ENCODE results near the gene LTK.

The LTK gene

GRCh38 chr15:41499109-41499851 lies 14.3 kb downstream of the LTK start:
- DNase-seq (ENCODE audit: low spot score): no peak
- FAIRE-seq: no peak

- DNase-seq (ENCODE audit: low spot score) (no peak), FAIRE-seq (no peak)
These were observed 15.0 kb downstream of the LTK start for GRCh38 chr15:41498657-41499056.

DNA sequence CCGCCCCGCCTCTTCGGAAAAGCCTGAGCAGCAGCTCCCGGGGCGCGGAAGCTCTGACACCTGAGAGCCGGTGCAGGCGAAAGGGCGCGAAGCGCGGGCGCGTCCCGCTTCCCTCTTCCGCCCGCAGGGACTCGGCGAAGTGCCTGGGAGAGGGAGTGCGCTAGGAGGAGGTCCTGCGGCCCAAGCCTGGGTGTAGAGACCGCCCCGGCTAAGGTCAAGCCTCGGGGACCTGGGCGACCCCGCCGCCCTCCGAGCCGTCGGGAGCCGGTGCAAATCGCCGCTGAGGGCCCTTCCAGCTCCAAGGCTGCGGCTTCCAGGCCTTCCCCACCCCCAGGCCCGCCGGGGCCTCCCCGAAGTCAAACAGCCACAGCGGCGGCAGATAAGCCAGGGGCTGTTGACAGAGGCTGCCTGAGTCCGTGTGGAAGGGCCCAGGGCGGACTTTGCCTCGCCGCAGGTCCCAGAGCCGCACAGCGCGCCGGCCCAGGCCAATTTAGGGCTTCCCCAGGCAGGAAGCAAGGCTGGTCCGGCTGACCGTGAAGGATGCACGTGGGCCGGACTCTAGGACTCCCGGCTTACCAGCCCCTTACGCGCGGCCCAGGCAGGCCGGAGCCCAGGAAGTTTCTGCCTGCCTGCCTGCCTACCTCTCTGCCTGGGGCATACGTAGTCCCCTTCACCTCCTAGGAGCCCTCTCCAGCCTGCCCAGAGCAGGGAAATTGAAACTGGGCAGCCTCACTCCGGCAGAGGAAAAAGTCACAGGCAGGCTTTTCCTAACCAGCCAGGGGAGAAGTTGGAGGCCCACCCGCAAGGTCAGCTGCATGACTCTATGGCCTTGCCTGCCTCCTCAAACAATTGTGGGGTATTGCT lies 17.7 kb downstream of the LTK start:
- DNase-seq (ENCODE audit: low spot score) (no peak), FAIRE-seq (no peak)

DNA sequence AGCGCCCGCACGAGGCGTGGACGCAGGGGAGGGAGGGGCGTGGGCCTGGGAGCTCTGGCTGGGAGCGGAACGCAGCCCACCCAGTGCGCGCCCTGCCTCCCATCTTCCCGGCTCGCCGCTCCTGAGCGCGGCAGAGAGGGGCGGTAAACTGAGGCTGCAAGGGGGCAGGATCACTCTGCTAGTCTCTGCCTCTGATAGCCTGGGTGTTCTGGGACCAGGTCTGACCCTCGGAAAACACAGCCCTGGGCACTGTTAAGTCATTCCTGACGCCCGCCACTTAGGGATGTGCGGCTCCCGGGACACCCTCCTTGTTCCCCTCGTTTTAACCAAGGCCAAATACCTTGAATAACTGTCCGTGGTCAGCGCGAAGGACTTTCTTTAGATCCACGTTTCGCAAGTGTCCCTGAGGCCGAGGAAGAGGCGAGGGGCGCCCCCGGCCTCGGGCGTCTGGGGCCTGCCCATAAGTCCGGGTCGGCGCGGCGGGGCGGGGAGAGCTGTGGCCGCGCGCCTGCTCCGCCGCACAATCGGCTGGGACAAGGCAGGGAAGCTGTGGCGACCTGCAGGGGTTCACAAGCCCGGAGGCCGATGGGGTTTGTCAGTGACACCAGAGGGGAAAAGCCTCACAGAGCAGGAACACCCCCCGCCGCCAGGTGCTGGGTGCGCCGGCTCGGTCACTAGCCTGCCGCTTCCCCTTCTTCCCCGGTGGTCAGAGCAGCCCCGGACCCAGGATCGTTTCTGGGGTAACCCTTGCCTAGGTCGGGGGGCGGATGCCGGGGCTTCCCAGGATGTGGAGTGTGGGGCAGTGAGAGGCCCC lies 18.5 kb downstream of the LTK start:
- FAIRE-seq: no peak

GRCh38 chr15:41494190-41494921 lies 19.3 kb downstream of the LTK start:
- FAIRE-seq (no peak), DNase-seq (ENCODE audit: low spot score) (no peak)

More for the DNA sequence above, 18.5 kb downstream of the LTK start:
- DNase-seq (ENCODE audit: low spot score): no peak

GRCh38 chr15:41493902-41494189 lies 19.8 kb downstream of the LTK start:
- no peak for FAIRE-seq
- no peak for DNase-seq (ENCODE audit: low spot score)

DNA sequence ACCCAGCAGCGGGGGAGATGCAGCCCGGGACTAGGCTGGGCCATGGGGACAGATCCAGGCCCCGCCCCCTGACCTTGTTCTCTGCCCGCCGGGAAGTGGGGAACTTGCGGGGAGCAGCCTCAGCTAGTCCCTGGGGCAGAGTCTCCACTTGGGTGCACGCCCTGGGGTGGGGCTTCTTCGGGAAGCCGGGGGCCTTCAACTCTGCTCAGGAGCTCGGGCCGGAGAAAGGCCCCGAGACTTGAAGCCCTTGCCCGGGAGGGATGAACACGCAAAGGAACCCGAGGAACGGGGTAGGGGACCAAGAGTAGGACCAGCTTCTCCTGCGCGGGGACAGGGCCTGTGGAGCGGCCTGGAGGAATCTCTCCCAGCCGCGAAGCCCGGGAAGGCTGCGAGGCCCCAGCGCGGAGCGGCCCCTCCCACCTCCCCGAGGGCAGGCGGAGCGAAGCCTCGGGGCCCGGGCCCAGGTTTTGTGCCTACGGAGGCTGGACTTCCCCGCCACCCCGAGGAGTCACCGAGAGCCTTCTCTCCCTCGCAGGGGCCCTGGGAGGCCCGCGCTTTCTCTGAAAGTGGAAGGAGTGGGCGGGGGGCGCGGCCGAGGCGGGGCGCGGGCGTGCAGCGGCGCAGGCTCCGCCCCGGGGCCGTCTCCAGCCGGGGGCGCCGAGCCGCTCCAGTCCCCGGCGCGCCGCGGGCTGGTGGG lies 20.3 kb downstream of the LTK start, which contains the start of gene ITPKA:
Gene ITPKA (plus strand): TSS at position 670 of the 697 bp plus-strand sequence. CDS start 54 bp downstream, outside the sequence.
- FAIRE-seq: no peak
- DNase-seq (ENCODE audit: low spot score): peak; percentile 58

GRCh38 chr15:41492597-41493204 lies 20.9 kb downstream of the LTK start:
- FAIRE-seq (no peak), DNase-seq (ENCODE audit: low spot score) (no peak)

DNA sequence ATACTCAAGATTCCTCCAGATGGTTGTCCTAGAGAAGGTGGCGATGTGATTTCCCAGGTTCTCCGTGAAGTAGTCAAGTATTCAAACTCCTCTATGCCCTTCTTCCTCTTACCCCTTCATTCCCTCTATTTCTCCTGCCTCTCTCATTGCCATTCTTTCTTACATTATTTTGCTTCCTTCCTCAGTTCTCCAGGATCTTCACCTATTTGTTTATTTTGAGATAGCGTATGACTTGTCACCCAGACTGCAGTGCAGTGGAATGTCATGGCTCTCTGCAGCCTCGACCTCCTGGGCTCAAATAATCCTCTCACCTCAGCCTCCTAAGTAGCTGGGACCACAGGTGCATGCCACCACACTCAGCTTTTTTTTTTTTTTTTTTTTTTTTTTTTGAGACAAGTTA lies 21.7 kb downstream of the LTK start:
- no peak for DNase-seq (ENCODE audit: low spot score)
- no peak for FAIRE-seq

DNA sequence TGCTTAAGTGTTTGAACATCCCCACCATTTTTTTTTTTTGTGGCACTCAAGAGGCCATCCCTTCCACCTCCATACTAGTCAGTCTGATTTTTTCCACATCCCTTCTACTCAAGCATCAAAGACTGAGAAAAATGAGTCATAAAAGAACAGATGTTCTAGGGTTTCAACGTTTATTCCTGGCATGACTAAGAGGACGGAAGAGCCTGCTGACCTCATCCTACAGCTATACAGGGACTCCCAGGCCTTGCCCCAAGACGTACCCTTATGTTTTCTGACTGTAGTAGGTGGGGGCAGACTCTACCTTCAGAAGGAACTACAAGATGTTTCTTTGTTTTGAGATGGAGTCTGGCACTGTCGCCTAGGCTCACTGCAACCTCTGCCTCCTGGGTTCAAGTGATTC lies 23.3 kb downstream of the LTK start:
- peak; percentile 89 for FAIRE-seq
- DNase-seq (ENCODE audit: low spot score): peak; percentile 94

DNA sequence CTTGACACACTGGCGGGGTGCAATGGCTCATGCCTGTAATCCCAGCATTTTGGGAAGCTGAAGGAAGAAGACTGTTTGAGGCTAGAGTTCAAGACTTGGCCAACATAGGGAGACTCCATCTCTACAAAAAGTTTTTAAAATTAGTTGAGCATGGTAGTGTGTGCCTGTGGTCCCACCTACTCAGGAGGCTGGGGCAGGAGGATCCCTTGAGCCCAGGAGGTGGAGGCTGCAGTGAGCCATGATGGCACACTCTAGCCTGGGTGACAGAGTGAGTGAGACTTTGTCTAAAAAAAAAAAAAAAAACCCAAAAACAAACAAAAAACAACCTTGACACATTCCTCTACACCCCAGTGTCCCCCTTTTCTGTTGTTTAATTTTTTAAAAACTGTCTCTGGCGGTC lies 24.0 kb downstream of the LTK start:
- no peak for DNase-seq (ENCODE audit: low spot score)
- FAIRE-seq: no peak

GRCh38 chr15:41487802-41488201 lies 25.8 kb downstream of the LTK start:
- FAIRE-seq (no peak), DNase-seq (ENCODE audit: low spot score) (peak; percentile 33)

GRCh38 chr15:41487381-41487780 lies 26.2 kb downstream of the LTK start:
- FAIRE-seq: no peak
- peak; percentile 20 for DNase-seq (ENCODE audit: low spot score)

DNA sequence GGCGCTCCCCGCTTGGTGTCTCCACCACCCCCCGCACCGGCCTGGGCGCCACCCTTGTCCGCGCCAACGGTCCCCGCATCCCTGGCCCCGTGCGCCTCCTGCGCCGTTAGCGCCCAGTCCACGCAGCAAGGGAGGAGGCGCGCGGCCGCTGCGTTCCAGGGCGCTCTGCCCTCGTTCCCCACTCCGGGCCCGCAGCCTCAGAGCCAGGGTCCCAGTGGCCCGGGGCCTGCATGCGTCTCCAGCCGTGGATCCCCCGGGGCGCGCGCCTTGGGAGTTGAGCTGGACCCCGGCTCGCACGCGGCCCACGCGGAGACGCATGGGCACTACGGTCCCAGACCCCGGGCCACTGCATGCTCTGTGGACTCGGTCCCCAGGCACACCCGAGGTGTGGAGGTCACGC lies 27.3 kb downstream of the LTK start:
- no peak for DNase-seq (ENCODE audit: low spot score)
- FAIRE-seq: no peak

GRCh38 chr15:41484937-41485625 lies 28.5 kb downstream of the LTK start:
- no peak for DNase-seq (ENCODE audit: low spot score)
- FAIRE-seq: no peak

DNA sequence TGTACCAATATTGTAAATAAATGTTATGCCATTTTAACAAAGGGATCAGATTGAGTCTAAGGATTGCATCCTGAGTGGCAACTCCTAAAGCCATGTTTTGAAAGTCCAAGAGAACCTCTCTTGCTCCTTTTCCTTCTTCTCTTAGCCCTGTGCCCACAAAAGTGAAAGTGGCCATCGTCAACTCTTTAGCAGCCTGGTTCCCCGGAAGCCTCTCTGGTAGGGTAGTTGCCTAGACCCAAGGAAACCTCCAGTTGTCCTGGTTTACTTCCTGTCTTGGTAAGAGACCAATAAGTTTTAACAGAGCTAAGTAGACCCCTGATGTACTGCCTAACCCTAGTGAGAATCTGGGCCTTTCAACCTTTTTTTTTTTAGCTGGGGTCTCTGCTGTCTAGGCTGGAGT lies 30.1 kb downstream of the LTK start:
- FAIRE-seq: no peak
- DNase-seq (ENCODE audit: low spot score): no peak

GRCh38 chr15:41483115-41483514 lies 30.5 kb downstream of the LTK start:
- FAIRE-seq: no peak

DNA sequence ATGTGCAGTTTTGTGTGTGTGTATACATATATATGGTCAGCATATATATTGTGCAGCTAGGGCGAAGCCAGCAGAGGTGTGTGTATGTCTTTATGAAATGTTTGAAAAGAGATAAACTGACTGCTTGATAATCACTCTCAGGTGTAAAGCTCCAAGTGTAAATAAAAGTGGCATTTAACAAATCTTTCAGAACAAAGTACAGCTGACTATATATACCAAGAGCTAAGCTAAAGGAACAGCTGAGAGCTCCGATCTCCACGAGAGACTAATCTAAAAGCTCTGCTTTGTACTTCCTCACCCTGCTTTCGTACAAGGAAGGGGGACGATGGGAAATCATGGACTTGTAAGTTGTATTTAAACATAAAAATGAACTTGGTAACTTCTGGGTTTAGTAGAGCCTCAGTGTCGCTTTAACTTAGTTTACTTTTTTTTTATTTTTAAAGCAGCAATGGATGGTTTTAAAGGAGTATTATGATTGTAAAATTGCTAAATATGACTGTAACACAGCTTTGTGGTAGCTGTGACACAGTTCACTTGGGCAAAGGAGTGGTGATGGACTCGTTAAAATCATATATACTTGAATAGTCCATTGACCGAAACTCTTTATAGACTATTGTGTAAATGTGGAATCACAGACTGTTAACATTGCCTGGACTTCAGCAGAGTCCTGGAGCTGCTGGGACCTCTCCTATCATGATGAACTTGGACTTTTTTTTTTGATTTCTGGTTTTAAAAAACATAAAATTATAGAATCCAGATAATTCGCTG lies 31.3 kb downstream of the LTK start:
- FAIRE-seq: no peak
- DNase-seq (ENCODE audit: low spot score): no peak

More at GRCh38 chr15:41483115-41483514, 30.5 kb downstream of the LTK start:
- DNase-seq (ENCODE audit: low spot score): no peak
